GM21390 (cell line): ENCODE results near the gene SLC2A10.

Source experiments
- ATAC-seq: cut with Tn5 transposase; IDR thresholded peaks from one replicate; pipeline ENCODE4 v1.9.1; 2021; ENCODE audit not compliant: unreplicated experiment

Gene SLC2A10

DNA sequence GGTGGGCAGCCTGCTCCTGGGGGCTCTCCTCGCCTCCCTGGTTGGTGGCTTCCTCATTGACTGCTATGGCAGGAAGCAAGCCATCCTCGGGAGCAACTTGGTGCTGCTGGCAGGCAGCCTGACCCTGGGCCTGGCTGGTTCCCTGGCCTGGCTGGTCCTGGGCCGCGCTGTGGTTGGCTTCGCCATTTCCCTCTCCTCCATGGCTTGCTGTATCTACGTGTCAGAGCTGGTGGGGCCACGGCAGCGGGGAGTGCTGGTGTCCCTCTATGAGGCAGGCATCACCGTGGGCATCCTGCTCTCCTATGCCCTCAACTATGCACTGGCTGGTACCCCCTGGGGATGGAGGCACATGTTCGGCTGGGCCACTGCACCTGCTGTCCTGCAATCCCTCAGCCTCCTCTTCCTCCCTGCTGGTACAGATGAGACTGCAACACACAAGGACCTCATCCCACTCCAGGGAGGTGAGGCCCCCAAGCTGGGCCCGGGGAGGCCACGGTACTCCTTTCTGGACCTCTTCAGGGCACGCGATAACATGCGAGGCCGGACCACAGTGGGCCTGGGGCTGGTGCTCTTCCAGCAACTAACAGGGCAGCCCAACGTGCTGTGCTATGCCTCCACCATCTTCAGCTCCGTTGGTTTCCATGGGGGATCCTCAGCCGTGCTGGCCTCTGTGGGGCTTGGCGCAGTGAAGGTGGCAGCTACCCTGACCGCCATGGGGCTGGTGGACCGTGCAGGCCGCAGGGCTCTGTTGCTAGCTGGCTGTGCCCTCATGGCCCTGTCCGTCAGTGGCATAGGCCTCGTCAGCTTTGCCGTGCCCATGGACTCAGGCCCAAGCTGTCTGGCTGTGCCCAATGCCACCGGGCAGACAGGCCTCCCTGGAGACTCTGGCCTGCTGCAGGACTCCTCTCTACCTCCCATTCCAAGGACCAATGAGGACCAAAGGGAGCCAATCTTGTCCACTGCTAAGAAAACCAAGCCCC lies 16.0 kb downstream of the SLC2A10 start:
- no peak for ATAC-seq

DNA sequence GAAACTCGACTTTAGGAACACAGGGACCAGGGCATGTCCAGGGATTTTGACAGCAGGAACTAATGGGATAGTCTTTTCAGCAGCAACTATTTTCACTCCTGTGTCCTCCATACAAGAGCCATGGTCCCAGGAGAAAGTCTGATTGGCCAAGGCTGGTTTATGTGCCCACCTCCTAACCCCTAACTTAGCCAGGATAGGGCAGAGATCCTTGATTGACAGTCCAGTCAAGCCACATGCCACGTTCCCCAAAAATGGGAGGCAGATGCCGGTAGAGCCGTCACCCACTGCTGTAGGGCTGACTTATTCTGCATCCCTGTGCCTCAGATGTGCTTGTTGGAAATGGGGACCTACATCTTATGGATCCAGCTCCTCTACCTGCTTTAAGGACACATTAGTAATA lies 22.3 kb downstream of the SLC2A10 start:
- no peak for ATAC-seq

DNA sequence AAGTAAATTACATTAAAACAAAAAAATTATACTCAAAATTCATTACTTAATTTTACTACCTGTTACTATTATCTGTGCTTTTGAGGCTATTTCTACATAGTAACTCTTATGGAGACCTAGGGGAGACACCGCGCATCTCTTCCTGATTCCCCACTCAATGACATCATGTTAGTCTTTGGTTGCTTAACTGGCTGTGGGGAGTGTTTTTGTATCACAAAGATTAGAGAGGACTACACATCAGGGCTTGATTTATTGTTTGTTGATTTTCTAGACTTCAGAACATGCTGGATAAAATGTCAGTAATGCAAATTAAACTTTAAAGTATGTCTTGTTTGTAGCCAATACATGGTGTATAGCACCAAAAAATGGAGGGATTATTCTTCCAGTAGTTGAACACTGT lies 26.0 kb downstream of the SLC2A10 start:
- ATAC-seq = no peak

DNA sequence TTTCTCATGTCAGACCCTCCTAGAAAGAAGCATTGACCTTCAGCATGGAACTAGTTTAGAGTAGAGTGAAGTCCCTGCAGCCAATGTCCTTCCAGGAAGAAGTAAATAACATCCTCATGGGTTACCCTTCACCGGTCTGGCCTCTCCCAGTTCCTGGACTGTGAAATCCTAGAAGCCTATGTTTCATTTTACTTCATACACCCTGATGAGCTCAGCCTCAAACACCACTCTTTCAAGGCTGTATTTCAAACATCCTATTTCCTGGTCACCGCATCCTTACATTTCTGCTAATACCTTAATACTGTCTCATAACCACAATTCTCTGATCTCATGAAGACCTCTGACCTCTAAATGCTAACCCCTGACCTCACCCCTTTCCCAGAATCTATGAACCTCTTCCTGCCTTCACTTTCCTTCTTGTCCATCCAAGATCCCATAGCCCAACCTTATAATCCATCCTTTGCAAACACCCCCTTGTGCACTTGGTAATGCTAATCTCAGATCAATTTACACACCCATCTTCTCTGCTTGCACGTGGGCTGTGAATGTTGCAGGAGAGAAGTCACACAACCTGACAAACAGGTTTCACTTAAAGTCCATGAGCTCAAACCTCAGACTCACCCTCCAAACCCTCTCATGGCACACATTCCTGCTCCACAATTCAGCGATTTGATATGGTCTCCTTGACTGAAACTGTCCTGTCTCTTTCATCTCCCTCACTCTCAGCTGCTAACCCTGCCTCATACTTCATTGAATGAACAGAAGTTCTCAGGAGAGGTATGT lies 30.2 kb downstream of the SLC2A10 start:
- ATAC-seq = no peak

DNA sequence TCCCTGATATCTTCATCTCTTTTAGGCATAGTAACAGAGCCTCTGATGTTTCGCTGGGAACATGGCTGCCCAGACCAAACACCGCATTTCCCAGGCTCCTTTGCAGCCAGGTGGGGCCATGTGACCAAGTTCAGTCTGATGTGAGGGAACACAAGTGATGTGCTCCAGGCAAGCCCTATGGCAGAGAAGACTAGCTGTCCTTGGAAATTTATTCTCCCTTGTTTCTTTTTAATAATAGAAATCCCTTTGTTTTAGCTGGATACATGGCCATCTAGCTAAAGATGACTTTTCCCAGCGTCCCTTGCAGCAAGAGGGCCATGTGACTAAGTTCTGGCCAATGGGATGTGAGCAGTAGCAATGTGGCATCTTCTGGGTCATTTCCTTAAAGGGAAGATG lies 30.8 kb downstream of the SLC2A10 start:
- ATAC-seq = no peak

DNA sequence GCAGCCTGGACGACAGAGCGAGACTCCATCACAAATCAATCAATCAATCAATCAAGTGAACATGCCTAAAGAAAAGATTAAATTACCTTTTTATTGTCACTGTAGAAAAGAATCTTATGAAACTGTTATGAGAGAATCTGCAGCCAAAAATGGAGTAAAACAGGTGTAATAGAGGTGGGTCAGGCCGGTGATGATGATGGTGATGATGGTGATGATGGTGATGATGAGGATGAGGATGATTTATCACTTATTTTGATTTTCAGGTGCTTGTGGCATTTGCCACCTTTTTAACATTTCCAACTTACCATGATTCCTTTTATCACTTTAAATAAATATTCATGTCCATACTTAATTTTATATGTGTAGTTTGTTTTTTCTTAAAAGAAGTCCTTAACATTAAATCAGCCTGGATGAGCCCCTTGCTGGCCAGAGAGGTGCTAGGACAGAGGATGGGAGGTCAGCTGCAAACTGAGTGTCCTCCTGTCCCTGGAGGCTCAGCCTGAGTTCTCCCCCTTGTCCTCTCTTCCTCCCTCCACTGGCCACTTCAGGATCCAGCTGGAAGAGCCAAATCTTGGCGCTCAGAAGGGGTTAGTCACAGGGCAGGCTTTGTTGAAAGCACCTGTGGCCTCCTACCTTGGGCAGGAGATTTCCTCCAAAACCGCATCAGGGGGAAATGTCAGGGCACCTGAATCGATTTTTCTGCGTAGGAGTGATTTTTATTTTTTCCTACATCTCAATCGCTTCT lies 32.6 kb downstream of the SLC2A10 start:
- ATAC-seq = no peak

DNA sequence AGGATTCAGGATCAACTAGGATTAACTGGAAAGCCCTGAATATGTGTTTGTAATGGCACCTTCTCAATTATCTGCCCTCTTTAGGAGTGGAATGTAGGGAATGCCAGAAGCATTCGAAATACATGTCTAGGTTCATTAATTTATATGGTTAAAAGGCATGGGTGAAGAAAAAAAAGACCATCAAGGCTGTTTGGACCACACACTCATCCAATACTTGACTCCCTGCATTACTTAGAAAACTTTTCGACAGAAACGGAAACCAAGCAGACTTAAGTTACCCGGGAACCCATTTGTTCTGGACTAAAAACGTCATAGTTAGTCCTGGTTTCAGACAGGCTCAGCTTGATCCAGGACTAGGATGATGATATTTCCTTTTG lies 33.2 kb downstream of the SLC2A10 start:
- ATAC-seq = no peak

DNA sequence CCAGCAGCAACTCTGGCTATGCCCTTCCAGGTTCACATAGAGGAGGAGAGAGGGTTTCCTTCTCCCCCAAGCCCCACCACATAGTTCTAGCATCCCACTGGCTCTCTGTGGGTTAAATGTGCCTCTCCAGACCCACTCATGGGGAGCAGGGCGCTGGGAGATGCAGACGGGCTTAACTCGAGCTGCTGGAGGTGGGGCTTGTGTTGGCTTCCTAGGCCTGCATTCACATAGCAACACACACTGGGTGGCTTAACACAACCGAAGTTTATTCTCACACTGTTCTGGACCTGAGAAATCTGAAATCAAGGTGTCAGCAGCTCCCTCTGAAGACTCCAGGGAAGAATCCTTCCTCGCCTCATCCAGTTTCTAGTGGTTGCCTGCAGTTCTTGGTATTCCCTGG lies 33.6 kb downstream of the SLC2A10 start:
- ATAC-seq = no peak

DNA sequence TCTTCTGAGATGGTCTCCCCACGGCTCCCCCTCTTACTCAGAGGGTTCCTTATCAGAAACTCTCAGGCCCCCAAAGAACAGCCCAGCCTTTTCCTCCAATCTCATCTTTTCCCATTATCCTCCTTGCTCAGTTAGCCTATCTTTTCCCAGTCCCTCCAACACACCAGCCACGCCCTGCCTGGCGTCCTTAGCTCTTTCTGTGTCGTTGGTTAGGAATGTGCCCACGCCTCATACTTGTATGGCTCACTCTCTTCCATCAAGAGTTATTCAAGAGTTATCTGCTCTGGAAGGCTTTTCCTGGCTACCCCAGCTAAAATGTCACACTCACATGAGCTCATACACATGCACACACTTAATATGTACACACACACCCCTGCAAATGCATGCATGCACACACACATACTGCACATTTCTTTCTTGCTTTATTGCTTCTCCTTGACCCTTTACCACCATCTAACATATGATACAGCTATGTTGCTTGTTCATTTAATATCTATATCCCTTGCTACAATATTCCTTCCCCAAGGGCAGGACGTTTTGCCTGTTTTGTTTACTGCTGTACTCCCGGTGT lies 37.6 kb downstream of the SLC2A10 start:
- no peak for ATAC-seq

DNA sequence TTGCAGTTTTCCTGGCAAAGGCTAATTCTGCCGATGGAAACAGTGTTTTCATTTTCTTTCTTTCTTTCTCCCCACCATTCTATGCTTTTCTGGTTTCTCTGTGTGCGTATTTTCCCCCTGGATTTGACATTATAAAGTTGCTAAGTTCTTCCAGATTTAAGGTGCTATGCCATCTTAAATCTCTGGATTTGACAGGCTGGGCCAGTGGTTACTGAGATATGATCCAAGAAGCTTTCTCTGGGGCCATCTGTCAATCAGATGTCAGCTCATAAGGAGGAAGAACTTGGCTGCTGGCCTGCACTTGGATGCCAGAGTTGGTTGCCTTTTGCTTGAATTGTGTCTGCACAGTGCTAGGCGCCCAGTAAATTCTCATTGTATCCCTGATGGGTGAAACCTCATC lies 39.7 kb downstream of the SLC2A10 start:
- no peak for ATAC-seq

DNA sequence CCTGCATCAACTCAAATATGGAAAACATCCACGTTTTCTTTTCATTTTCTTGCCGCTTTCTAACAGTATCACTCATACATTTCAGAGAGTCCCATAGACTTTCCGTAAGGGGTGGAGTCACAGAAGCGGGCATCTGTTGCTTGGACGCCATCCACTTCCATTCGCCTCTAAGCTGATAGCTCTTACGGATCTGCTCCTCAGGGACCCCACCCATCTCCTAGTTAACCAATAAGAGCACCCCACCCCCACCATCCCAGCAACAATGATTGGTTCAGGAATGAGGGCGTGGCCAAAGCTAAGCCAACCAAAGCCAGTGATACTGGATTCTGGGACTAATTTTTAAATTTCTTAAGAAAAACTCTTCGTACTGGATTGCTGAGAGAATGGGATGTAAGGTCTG lies 42.4 kb downstream of the SLC2A10 start:
- no peak for ATAC-seq

DNA sequence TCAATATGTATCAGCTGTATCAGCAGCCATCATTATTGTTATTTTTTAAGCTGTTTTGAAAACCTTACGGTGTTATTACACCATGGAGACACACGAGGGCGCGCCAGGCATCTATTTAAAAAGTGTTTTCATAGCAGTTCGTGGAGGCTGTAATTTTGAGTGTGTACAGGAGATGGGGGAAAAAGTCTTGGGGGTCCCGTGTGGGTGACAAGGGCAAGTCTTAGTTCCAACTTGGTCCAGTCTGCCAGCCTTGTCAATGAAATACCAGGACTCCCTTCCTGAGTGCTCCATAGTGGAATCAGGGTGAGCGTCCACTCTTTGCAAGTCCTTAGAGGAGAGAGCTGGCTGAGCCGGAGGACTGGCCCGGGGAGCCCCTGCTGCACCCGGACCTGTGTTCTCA lies 43.3 kb downstream of the SLC2A10 start:
- ATAC-seq = no peak

DNA sequence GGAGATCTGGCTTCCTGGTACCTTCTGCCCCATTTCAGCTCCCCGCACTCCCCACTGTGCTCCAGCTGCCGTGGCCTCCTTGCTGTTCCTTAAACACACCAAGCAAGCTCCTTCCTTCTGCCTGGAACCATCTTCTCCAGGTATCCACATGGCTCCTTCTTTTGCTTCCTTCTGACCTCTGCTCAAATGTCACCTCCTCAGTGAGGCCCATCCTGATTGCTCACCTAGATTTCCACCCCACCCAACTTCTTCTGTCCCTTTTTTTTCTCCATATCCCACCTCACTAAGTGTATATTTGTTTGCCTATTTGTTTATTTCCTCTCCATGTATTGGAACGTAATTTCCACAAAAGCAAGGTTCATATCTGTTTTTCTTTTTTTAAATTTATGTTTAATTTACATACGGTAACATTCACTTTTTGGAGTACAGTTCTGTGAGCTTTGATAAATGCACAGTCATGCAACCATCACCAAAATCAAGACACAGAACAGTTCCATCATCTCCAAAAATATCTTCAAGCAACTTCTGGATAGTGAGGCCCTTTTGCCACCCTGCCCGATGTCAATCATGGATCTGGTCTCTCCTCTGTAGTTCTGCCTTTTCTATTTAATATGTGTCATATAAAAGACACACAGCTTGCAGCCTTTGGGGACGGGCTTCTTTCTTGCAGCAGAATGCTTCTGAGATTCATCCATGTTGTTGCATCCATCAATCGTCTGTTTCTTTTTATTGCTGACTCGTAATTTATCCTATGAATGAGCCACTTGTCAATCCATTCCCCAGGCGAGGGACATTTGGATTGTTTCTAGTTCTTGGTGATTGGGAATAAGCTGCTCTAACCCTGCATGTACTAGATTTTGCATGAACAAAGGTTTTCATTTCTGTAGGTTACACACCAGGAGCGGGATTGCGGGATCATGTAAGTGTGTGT lies 46.3 kb downstream of the SLC2A10 start:
- ATAC-seq = no peak

DNA sequence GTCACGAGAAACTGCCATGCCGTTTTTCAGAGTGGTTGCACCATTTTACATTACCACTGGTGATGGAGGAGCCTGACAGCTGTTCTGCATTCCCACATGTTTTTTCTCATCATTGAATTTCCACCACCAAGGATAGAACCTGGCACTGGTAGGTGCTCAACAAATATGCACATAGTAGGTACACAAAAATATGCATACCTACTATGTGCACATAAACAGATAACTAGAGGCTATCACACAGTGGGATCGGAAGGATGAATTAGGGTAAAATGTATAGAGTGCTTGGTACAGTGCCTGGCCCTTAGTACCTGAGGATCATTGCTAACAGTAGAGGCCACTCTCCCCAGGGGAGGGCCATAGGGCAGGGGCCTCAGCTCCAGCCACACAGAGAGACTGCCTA lies 47.0 kb downstream of the SLC2A10 start:
- no peak for ATAC-seq

DNA sequence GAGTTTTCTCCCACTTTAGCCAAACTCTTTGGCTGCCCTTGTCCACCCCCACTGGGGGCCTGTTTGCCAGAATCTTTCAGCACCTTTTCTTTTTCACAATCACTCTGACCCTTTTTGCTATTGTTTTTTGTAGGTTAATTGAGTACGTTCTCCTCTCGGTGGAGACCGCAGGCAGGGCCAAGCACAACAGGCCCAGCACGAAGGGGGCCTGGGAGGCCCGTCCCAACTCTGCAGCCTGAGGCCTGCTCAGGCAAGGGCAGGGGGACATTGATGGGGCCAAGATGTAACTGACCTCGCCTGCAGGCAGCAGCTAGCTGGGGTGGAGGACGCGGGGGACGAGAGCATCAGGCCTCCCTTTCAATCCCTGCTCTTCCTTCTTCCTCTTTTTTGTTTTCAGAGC lies 47.7 kb downstream of the SLC2A10 start:
- no peak for ATAC-seq

DNA sequence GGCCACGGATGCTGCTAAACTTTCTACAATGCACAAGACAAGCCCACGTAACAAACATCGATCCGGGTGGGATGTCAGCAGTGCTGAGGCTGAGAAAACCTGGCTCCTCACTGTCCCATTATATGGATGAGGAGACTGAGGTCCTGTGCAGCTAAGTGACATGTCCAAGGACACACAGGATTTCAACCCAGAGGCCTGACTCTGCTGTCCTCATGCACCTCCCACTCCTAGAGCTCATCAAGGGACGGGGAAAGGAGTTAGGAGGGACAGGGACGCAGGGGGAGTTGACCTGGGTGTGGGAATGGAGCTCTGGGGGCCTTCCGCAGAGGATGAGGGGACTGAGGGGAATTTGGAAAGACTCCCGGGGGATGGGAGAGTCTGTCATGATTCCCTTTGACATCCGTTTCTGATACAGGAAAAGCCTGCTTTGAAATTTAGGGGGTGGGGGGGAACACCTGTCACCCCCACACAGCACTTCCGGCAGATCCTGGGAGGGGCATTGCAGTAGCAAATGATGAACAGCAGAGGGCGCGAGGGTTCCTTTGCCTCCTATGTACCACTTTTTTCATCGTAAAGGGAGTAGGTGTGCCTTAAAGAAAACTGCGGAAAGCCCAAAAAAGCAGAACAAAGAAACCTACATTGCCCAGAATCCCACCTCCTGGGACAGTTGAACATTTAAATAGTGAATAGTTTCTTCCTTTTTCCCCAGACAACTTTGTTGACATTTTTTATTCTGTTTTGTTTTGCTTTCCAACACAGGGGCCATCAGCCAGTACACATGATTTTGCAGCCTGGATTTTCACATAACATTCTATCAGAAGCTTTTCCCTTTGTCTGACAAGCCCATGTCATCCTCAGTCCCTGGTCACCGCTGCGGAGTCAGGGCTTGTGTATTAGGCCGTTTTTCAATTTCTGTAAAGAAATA lies 48.6 kb downstream of the SLC2A10 start:
- ATAC-seq = no peak

DNA sequence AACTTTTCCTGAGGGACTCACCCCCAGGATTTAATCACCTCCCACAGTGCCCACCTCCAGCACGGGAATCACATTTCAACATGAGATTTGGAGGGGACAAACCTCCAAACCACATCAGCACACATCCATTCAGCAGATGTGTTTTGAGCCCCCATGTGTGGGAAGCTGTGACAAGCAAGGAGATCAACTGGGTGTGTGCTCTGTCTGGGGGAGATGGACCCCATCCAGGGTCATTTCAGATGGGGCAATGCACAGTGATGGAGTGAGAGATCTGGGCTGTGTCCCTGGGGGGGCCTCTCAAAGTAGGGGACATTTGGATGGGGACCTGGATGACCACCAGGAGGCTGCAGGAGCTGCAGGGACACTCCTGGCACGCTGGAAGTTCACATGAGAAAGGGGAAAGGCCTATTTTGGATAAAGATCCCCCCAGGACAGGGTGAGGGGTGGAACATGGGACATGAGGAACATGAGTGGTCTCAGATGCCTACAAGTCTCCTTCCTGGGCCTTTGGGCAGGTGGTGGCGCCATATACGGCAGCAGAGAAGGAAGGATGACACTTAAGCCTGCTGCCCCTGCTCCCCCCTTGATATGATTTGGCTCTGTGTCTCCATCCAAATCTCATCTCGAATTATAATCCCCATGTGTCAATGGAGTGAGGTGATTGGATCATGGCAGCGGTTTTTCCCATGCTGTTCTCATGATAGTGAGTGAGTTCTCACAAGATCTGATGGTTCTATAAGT lies 49.6 kb downstream of the SLC2A10 start:
- no peak for ATAC-seq

DNA sequence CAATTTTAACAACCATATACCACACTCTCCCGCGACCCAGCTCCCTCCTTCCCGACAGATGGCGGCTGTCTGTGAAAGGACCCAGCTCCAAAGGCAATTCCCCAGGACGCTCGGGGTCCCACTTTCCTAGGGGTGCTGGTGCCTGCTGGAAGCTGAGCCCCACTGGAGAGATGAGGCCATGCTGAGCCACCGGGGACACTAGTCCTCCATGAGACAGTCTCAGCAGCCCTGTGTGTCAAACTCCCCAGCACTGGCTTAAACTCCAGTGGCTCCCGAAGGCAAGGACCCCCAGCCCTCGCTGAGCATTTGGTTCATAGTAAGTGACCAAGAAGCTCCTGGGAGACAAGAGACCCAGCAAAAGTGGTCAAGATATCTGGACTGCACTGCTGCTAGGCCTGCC lies 52.1 kb downstream of the SLC2A10 start:
- ATAC-seq = no peak
